KMS-11 (cell line): ENCODE data around the gene CAMTA1.

ENCODE experiments used
- H2AFZ ChIP-seq: fragments of 200-600 bp; sonication (generic); 2 replicates; pipeline ENCODE4 v1.6.1; 2016; ENCODE audit warnings: antibody characterized with exemption, mixed run types, low read depth
- H3K27ac ChIP-seq: fragments of 200-600 bp; sonication (generic); 2 replicates; pipeline ENCODE4 v1.6.1; 2016; ENCODE audit warnings: mild to moderate bottlenecking, mixed run types
- H3K27me3 ChIP-seq: fragments of 200-600 bp; sonication (generic); 2 replicates; pipeline ENCODE4 v1.6.1; 2017; ENCODE audit warnings: mild to moderate bottlenecking, low read depth, mixed run types, moderate library complexity; ENCODE audit not compliant: insufficient read depth
- H3K36me3 ChIP-seq: fragments of 200-600 bp; sonication (generic); 2 replicates; pipeline ENCODE4 v1.6.1; 2017; ENCODE audit warnings: mild to moderate bottlenecking, mixed run types; ENCODE audit not compliant: insufficient read depth
- H3K4me1 ChIP-seq: fragments of 200-600 bp; sonication (generic); 2 replicates; pipeline ENCODE4 v1.6.1; 2016; ENCODE audit warnings: mild to moderate bottlenecking, low read depth, mixed run types; ENCODE audit not compliant: poor library complexity, severe bottlenecking
- H3K4me2 ChIP-seq: fragments of 200-600 bp; sonication (generic); 2 replicates; pipeline ENCODE4 v1.7.0; 2016; ENCODE audit warnings: mild to moderate bottlenecking, mixed run types
- H3K4me3 ChIP-seq: fragments of 200-600 bp; sonication (generic); IDR thresholded peaks from 2 replicates; pipeline ENCODE4 v1.6.1; 2017; ENCODE audit warnings: low read depth, low read length, mixed read lengths; ENCODE audit not compliant: insufficient read depth
- H3K79me2 ChIP-seq: fragments of 200-600 bp; sonication (generic); 2 replicates; pipeline ENCODE4 v1.6.1; 2016; ENCODE audit warnings: low read depth, mixed run types; ENCODE audit not compliant: insufficient read depth
- H3K9ac ChIP-seq: fragments of 200-600 bp; sonication (generic); 2 replicates; pipeline ENCODE4 v1.6.1; 2016; ENCODE audit warnings: mild to moderate bottlenecking, mixed run types
- H4K20me1 ChIP-seq: fragments of 200-600 bp; sonication (generic); 2 replicates; pipeline ENCODE4 v1.6.1; 2016; ENCODE audit warnings: mild to moderate bottlenecking, mixed run types; ENCODE audit not compliant: insufficient read depth
- TF ChIP-seq, protein P1 (sequence below): fragments of 200-600 bp; sonication (generic); conservative IDR thresholded peaks from 2 replicates; pipeline ENCODE4 v1.6.1; 2017; ENCODE audit warnings: low read depth, mild to moderate bottlenecking, antibody characterized with exemption, low read length, moderate library complexity, mixed read lengths

The CAMTA1 gene

GRCh38 chr1:7551442-7551841, 766.2 kb downstream of the CAMTA1 start:
- no peaks in the 10 kb centered on the region for H3K4me1 ChIP-seq
- no peak overlapping the region for H3K9ac ChIP-seq
- no peaks in the 10 kb centered on the region for H3K79me2 ChIP-seq
- H2AFZ ChIP-seq, result no peak overlapping the region
- H3K27ac ChIP-seq, result no peak overlapping the region
- no peak overlapping the region for H3K4me2 ChIP-seq
- TF ChIP-seq, protein P1, sequence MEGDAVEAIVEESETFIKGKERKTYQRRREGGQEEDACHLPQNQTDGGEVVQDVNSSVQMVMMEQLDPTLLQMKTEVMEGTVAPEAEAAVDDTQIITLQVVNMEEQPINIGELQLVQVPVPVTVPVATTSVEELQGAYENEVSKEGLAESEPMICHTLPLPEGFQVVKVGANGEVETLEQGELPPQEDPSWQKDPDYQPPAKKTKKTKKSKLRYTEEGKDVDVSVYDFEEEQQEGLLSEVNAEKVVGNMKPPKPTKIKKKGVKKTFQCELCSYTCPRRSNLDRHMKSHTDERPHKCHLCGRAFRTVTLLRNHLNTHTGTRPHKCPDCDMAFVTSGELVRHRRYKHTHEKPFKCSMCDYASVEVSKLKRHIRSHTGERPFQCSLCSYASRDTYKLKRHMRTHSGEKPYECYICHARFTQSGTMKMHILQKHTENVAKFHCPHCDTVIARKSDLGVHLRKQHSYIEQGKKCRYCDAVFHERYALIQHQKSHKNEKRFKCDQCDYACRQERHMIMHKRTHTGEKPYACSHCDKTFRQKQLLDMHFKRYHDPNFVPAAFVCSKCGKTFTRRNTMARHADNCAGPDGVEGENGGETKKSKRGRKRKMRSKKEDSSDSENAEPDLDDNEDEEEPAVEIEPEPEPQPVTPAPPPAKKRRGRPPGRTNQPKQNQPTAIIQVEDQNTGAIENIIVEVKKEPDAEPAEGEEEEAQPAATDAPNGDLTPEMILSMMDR, result no peak
- no peak overlapping the region for H3K4me3 ChIP-seq
- no peaks in the 10 kb centered on the region for H3K36me3 ChIP-seq
- peaks cover 16% of the 10 kb centered on the region; the same call in 1 of the 2 replicates for H3K27me3 ChIP-seq
- no peaks in the 10 kb centered on the region for H4K20me1 ChIP-seq

- H3K79me2 ChIP-seq, result no peaks in the 10 kb centered on the region
- H3K27ac ChIP-seq, result no peak overlapping the region
- H3K36me3 ChIP-seq, result no peaks in the 10 kb centered on the region
- H2AFZ ChIP-seq, result no peak overlapping the region
- no peak overlapping the region for H3K9ac ChIP-seq
- H4K20me1 ChIP-seq, result no peaks in the 10 kb centered on the region
- TF ChIP-seq, protein P1, result no peak
- no peaks in the 10 kb centered on the region for H3K4me1 ChIP-seq
- H3K4me2 ChIP-seq, result no peak overlapping the region
- H3K4me3 ChIP-seq, result no peak overlapping the region
- H3K27me3 ChIP-seq, result peaks cover 25% of the 10 kb centered on the region; the same call in 1 of the 2 replicates
Observed at GRCh38 chr1:7552402-7552801, 767.1 kb downstream of the CAMTA1 start.

DNA sequence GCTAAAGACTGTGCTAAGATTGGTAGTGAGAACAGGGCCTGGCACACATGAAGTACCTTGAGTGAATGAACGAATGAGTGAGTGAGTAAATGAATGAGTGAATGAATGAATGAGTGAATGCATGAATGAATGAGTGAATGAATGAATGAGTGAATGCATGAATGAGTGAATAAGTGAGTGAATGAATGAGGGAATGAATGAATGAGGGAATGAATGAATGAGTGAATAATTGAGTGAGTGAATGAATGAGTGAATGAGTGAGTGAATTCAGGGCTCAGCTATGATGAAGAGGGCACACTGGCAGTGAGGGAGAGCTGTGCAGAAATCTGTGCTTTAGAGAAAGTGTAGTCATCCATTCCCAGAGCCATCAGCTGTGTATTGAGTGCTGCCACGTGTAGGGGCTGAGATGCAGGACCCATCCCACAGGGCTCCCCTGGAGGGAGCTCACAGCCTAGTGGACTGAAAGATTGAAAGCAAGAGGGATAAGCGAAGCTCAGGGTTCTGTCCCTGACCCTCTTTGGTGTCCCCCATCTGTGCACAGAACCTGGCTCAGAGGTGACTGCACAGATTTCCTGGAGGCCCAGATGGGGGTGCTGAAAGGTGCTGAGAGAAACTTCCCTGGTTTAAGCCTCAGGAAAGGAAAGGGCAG, 767.9 kb downstream of the CAMTA1 start:
- Histone ChIP-seq H3K4me1 (no peaks in the 10 kb centered on the region), H3K9ac (no peak overlapping the region), H2AFZ (no peak overlapping the region), H3K27me3 (peaks cover 33% of the 10 kb centered on the region; the same call in 1 of the 2 replicates), H3K4me3 (no peak overlapping the region), H3K79me2 (no peaks in the 10 kb centered on the region), H3K27ac (no peak overlapping the region), H3K36me3 (no peaks in the 10 kb centered on the region), H4K20me1 (no peaks in the 10 kb centered on the region), H3K4me2 (no peak overlapping the region)
- TF ChIP-seq, protein P1, result no peak

DNA sequence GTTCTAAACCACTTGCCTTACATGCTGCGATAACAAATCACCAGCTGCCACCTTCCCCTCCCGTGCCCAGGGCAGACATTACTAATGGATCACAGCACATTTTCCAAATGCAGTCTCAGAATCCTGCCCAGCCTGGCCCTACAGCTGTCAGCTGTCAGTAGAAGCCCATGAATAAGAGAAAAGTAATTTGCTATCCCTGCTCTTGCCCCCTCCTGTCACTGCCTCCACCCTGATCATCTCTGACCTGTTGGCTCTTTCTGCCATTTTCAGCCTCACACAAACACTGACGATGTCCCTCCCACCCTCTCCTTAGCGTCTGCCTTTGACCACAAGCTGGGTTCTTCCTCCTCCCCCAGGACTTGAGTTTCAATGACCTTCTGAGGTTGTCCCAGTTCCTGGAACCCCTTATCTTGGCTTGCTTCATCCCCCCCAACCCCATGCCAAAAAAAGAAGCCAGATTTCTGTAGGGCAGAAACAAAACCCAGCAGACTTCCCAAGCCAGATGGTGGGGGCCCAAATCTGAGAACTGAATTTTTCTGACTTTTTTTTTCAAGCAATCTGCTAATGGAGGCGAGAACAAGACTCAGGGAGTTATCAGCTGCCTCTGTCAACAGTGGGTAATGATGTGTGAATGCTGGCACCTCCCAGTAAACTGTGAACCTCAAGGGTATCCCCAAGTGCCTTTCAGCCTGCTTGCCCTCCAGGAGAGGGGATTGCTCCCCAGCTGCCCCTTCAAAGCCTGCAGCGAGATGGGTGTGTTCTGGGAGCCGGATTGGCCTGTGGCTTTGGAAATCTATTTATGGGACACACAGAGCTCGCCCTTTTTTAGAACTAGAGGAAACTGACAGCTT, 769.4 kb downstream of the CAMTA1 start:
- no peaks in the 10 kb centered on the region for H4K20me1 ChIP-seq

More for the DNA sequence above, 769.4 kb downstream of the CAMTA1 start:
- no peaks in the 10 kb centered on the region for H3K36me3 ChIP-seq
- H3K9ac ChIP-seq, result no peak overlapping the region
- no peaks in the 10 kb centered on the region for H3K79me2 ChIP-seq
- no peak overlapping the region for H3K4me2 ChIP-seq
- H3K4me3 ChIP-seq, result no peak overlapping the region
- no peaks in the 10 kb centered on the region for H3K4me1 ChIP-seq
- peaks cover 44% of the 10 kb centered on the region for H3K27me3 ChIP-seq
- H3K27ac ChIP-seq, result no peak overlapping the region
- no peak overlapping the region for H2AFZ ChIP-seq
- TF ChIP-seq, protein P1, result no peak
